T follicular helper cell (primary cell): ENCODE measurements around the gene SPAG9.
A peak's percentile ranks its signal among the peaks of the same experiment; 100 is the strongest.

Experiments used
- DNase-seq: peaks from one replicate; pipeline ENCODE4 v3.0.0-alpha.2; 2020; ENCODE audit warnings: low read depth

Gene SPAG9

GRCh38 chr17:50938821-50939541, 181.7 kb downstream of the SPAG9 start:
- DNase-seq: no peak

GRCh38 chr17:50935996-50936266, 184.7 kb downstream of the SPAG9 start:
- DNase-seq: no peak

GRCh38 chr17:50935221-50935995, 185.3 kb downstream of the SPAG9 start:
- DNase-seq: no peak

- no peak for DNase-seq
Measured at GRCh38 chr17:50934672-50935220, 185.9 kb downstream of the SPAG9 start.

- no peak for DNase-seq
Measured at GRCh38 chr17:50934161-50934560, 186.5 kb downstream of the SPAG9 start.

GRCh38 chr17:50931144-50931908, 189.3 kb downstream of the SPAG9 start:
- DNase-seq: no peak

- no peak for DNase-seq
Measured at GRCh38 chr17:50928646-50929045, 192.0 kb downstream of the SPAG9 start.

- DNase-seq: no peak
Measured at GRCh38 chr17:50927287-50927686, 193.4 kb downstream of the SPAG9 start.

GRCh38 chr17:50926523-50926922, 194.1 kb downstream of the SPAG9 start:
- no peak for DNase-seq

- DNase-seq: no peak
Measured at GRCh38 chr17:50925296-50925891, 195.3 kb downstream of the SPAG9 start.

- no peak for DNase-seq
Measured at GRCh38 chr17:50924800-50925199, 195.9 kb downstream of the SPAG9 start.

- DNase-seq: no peak
Measured at GRCh38 chr17:50924300-50924699, 196.4 kb downstream of the SPAG9 start.

GRCh38 chr17:50923611-50924010, 197.1 kb downstream of the SPAG9 start:
- DNase-seq: no peak

- no peak for DNase-seq
Measured at GRCh38 chr17:50922721-50923405, 197.8 kb downstream of the SPAG9 start.

GRCh38 chr17:50922107-50922506, 198.6 kb downstream of the SPAG9 start:
- no peak for DNase-seq

- no peak for DNase-seq
Measured at GRCh38 chr17:50920891-50921586, 199.6 kb downstream of the SPAG9 start.

- no peak for DNase-seq
Measured at GRCh38 chr17:50920041-50920410, 200.6 kb downstream of the SPAG9 start.

GRCh38 chr17:50919321-50920040, 201.2 kb downstream of the SPAG9 start:
- DNase-seq: peak; percentile 81

GRCh38 chr17:50918933-50919296, 201.8 kb downstream of the SPAG9 start:
- no peak for DNase-seq
